ENCODE measurements around the gene PECR.
"Not testable (repeated sequence)": the region's sequence is repeated elsewhere in the genome, so short reads cannot be mapped to it uniquely, and the experiment has no call there.

The PECR gene

DNA sequence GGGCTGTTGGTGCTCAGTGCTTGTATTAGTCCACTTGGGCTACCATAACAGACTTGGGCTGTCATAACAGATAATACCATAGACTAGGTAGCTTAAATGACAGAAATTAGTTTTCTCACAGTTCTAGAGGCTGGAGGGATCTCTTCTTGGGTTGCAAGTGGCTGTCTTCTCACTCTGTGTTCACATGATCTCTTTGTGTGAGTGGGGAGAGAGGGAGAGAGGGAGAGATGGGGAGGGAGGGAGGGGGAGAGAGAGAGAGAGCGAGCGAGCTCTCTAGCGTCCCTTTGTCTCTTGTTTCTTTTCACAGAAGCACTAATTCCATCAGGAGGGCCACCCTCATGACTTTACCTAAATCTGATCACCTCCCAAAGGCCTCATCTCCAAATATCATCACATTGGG, 23.1 kb upstream of the PECR start:
- DNase-seq (ENCODE audit: low spot score) = no peak

- no peak for DNase-seq (ENCODE audit: low spot score)
These were observed 21.6 kb upstream of the PECR start for GRCh38 chr2:216103213-216103612.

DNA sequence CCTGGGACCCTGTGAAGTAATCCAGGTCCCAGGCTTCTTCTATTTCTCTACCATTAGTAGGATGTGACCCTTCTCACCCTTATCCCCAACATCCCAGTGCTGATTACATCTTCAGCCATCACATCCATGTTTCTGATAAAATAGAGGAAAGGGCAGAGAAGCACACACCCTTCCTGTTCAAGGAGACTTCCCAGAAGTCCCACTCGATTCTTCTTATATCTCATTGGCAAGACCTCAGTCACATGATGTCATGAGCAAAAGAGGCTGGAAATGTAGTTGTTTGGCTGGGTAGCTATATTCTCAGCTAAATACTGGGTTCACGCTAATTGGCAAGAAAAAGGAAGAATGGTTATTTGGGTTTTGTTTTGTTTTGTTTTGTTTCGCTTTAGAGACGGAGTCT, 19.5 kb upstream of the PECR start:
- no peak for DNase-seq (ENCODE audit: low spot score)

GRCh38 chr2:216098421-216099334, 17.1 kb upstream of the PECR start:
- no peak for DNase-seq (ENCODE audit: low spot score)

DNA sequence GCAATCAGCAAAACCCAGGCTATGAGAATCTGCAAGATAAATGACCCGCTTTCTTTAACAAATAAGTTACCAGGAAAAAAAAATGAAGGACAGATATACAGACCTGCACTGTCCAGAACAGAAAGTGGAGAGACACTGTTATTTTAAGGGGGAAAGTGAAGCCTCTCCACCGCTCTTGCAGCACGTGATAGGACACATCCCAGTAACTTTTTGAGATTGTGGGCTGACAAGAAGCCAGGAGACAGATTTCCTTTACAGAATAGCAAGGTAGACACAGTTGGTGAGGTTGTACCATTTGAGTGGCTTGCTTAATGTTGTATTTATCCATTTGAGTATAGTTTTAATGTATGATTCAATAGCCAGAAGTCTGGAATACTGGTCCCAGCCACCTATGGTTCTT, 13.1 kb upstream of the PECR start:
- no peak for DNase-seq (ENCODE audit: low spot score)

- DNase-seq (ENCODE audit: low spot score) = no peak
These were observed 11.0 kb upstream of the PECR start for GRCh38 chr2:216092646-216093045.

DNA sequence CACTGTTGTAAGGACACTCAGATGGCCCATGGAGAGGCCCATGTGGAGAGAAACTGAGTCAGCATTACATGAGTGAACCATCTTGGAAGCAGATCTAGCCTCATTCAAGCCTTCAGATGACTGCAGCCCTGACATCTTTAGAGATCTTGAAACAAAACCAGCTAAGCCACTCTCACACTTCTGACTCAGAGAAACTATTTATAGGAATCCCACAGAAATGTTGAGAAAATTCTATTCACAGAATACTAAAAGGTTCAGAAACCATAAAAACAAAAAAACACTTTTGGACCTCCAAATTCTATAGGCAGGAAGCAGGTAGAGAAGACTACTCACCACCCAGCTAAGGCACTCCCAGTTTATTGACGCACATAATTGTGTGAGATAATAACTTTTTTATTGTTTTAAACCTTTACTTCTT, 8.8 kb upstream of the PECR start:
- DNase-seq (ENCODE audit: low spot score) = no peak

GRCh38 chr2:216086207-216086893, 4.7 kb upstream of the PECR start:
- no peak for DNase-seq (ENCODE audit: low spot score)

DNA sequence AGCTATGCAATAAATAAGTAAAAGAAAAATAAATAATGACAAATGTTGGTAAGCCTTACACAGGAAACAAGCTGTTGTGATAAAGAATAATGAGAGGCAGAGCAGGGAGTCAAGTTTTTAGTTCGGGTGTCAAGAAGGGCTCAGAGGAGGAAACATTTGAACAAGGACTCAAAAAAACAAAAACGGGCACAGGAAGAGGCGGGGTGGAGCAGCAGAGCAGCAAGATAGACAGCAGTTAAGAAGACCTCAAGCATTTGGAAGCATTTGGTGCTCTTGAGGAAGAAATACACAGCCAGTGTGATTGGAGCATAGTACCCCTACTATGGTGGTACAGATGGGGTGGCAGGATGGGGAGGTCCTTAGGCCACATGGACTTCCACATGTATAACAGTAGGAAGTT, 2.9 kb upstream of the PECR start:
- DNase-seq (ENCODE audit: low spot score) = peak; percentile 36

DNA sequence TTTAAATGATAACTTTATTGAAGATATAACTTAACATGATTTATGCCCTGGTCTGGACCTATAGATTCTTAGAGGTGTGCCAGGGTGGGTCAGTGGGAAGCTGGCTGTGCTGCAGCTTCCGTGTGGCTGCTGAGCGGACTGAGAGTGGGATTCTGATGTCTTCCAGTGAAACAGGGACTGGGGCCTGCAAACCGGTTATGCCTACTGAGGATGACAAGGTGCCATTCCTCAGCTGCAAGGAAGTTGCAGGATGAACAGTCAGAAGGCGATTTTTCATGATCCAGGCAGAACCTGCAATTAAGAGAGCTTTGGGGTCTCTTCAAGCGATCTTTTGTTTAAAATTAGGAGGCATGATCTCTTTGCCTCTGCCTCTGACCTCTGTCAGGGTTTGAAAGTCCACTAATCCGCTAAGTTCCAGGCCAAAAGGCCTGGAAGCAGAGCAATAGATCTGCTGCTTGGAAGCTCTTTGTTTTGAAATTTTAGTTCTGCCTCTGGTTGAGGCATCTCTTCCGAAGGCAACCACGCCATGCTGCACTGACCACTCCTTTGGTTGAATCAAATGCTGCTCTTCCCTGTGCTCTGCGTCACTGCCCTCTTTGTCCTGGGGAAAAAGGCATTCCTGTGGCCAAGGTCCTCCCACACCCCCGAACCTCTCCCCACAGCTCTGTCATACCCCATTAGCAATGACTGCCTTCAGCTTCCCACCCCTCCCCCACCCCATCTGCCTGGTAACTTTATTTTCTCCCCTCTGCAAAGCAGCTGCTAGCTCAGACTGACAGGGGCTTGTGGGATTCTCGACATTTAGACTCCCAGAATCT, 2.1 kb upstream of the PECR start:
- no peak for DNase-seq (ENCODE audit: low spot score)

GRCh38 chr2:216082805-216083204, 1.2 kb upstream of the PECR start:
- DNase-seq (ENCODE audit: low spot score) = no peak

- no peak for DNase-seq (ENCODE audit: low spot score)
These were observed 605 bp upstream of the PECR start for GRCh38 chr2:216082117-216082711.

DNA sequence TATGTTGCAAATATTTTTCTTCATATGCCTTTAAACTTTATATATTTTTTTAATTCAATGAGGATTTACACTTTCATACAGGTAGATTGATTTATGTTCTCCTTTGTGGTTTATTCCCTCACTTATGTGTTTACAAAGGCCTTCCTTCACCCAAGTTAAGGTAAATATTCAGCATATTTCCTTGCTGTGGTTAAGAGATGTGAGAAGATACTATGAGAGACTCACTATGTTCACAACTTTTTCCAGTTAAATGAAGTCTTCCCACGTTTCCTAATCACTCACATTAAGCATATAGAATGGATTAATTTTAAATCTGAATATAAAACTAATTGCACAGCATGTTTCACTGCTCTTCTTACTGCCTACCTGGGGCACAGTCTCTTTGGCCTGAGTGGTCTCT, 597 bp downstream of the PECR start:
- no peak for DNase-seq (ENCODE audit: low spot score)

- not testable (repeated sequence) for DNase-seq (ENCODE audit: low spot score)
These were observed 1.6 kb downstream of the PECR start for GRCh38 chr2:216080048-216080447.

- no peak for DNase-seq (ENCODE audit: low spot score)
These were observed 2.8 kb downstream of the PECR start for GRCh38 chr2:216078776-216079175.

- no peak for DNase-seq (ENCODE audit: low spot score)
These were observed 5.8 kb downstream of the PECR start for GRCh38 chr2:216075510-216076485.

DNA sequence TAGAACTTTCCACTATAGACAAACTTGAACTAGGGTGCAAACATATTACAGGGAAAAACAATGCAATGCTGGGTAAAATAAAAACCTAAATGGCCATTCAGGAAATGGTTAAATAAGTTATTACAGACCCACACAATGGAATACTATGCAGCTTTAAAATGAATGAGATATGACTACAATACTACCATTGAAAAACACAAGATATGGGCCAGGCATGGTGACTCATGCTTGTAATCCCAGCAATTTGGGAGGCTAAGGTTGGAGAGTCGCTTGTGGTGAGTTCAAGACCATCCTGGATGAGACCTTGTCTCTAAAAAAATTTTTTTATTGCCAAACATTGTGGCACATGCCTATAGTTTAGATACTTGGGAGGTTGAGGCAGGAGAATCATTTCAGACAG, 6.8 kb downstream of the PECR start:
- no peak for DNase-seq (ENCODE audit: low spot score)

DNA sequence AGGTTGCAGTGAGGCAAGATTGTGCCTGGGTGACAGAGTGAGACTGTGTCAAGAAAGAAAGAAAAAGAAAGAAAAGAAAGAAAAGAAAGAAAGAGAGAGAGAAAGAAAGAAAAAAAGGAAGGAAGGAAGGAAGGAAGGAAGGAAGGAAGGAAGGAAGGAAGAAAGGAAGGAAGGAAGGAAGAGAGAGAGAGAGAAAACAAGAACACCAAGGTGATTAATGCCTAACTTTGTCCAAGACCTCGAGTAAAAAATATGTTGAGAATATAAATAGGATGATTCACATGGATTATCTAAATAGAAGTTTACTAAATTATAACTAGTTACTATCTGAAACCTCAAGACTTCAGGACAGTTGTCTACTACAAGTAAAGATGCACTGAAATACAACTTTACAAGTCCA, 7.2 kb downstream of the PECR start:
- DNase-seq (ENCODE audit: low spot score) = no peak

DNA sequence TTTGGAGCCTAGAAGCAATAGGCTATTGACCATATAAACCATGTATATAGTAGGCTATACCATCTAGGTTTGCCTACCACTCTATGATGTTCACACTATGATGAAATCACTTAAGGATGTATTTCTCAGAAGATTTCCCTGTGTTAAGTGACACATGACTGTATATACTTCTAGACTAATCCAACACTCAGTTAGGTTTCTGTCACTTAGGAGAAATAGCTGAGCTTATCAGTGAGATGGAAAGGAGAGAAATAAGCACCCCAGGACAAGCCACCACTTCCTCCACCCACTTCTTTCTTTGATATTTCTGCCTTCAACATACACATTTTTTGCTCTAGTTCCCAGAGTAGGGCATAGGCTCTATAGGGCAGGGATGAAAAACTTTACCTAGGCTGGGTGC, 7.8 kb downstream of the PECR start:
- DNase-seq (ENCODE audit: low spot score) = no peak

GRCh38 chr2:216072473-216072872, 9.1 kb downstream of the PECR start:
- no peak for DNase-seq (ENCODE audit: low spot score)

Data from CD4-positive, alpha-beta T cell treated with Interleukin-2 at 100 ng/mL for 4 hours (primary cell).